ENCODE measurements around the gene KCNH5.
"Not testable (repeated sequence)": the region's sequence is repeated elsewhere in the genome, so short reads cannot be mapped to it uniquely, and the experiment has no call there.

KCNH5 gene

GRCh38 chr14:62844546-62844945 is 200.7 kb downstream of the KCNH5 start:
- DNase-seq (ENCODE audit: low read depth) = no peak
- TF ChIP-seq CTCF (conservative IDR thresholded peaks at IDR 0.05; ENCODE audit: control insufficient read depth, insufficient read depth, low read depth, low read length) = no peak
- H3K4me3 ChIP-seq (ENCODE audit: control insufficient read depth, low read depth, low read length) = no peak overlapping the region

DNA sequence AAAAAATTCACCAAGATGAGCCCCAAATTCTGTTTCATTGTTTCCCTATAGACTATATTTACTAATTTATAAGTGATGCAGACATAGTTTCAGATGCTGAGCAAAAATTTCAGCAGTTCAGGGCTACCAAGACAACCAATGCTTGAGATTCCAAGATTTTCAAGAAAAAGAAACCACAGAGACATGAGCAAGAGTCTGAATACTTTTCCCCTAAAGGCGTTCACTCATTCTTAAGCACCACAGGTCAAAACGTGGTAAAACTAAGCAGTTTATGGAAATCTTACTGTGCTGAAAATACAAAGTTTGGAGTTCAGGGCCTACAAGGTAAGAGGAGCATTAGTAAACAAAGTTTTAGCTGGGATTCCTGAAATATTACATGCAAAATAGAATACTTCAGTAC is 221.2 kb downstream of the KCNH5 start:
- TF ChIP-seq CTCF (conservative IDR thresholded peaks at IDR 0.05; ENCODE audit: control insufficient read depth, insufficient read depth, low read depth, low read length) = no peak
- no peak for DNase-seq (ENCODE audit: low read depth)
- H3K4me3 ChIP-seq (ENCODE audit: control insufficient read depth, low read depth, low read length) = no peak overlapping the region

DNA sequence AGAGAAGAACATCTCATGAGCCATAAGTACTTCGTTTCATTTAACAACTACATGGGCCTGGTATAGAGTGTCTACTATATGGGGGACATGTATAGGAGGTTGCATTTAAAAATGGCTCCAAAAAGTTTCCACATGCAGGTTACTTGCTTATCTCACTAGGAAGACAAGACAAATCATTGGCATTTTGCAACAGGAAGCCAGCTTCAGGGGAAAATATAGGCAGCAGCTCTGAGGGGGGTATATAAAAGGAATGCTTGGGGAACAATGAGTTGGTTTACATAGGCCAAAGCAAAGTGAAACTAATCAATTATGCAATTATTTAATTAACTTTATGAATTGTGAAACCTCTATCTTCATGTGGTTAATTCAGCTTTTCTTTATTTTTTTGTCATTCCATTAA is 225.3 kb downstream of the KCNH5 start:
- TF ChIP-seq CTCF (conservative IDR thresholded peaks at IDR 0.05; ENCODE audit: control insufficient read depth, insufficient read depth, low read depth, low read length) = no peak
- no peak for DNase-seq (ENCODE audit: low read depth)
- H3K4me3 ChIP-seq (ENCODE audit: control insufficient read depth, low read depth, low read length) = no peak overlapping the region

DNA sequence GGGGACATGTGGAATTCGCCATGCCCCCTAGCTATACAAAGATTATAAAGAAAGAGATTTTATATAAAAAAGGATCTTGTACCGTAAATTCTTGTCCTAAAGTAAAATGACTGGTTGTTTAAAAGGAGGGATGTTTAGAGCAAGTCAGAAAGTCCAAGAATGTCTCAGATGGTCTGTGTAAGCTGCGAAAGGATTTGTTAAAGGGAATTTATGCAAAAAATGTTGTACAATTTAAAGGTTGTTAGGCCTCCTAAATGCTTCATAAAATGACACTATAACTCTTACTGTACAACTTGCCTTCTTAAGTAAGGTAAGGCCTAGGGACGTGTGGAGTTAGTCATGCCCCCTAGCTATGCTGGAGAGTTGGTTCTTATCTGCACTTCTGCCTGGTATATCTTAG is 237.6 kb downstream of the KCNH5 start:
- no peak for TF ChIP-seq CTCF (conservative IDR thresholded peaks at IDR 0.05; ENCODE audit: control insufficient read depth, insufficient read depth, low read depth, low read length)

DNA sequence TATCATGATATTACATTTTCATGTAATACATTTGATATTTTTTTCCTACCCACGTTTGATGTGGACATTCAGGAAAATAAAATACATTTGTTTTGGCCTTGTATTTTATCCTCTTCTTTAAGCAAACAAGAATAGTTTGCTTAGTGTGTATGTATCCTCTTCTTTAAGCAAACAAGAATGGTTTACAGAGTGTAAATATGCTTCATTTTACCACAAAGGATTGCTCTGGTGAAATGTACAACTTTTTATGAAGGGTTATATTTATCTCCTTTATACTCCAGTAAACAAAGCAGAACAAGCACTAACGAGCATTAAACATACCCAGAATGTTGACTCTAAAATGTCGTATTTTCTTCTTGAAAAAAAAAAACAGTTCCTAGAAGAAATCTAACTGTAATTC is 244.7 kb downstream of the KCNH5 start:
- no peak for DNase-seq (ENCODE audit: low read depth)
- no peak for TF ChIP-seq CTCF (conservative IDR thresholded peaks at IDR 0.05; ENCODE audit: control insufficient read depth, insufficient read depth, low read depth, low read length)
- H3K4me3 ChIP-seq (ENCODE audit: control insufficient read depth, low read depth, low read length) = no peak overlapping the region

More for the DNA sequence above, 237.6 kb downstream of the KCNH5 start:
- H3K4me3 ChIP-seq (ENCODE audit: control insufficient read depth, low read depth, low read length) = no peak overlapping the region
- DNase-seq (ENCODE audit: low read depth) = no peak

GRCh38 chr14:62796431-62796830 is 248.8 kb downstream of the KCNH5 start:
- TF ChIP-seq CTCF (conservative IDR thresholded peaks at IDR 0.05; ENCODE audit: control insufficient read depth, insufficient read depth, low read depth, low read length) = no peak
- H3K4me3 ChIP-seq (ENCODE audit: control insufficient read depth, low read depth, low read length) = no peak overlapping the region
- DNase-seq (ENCODE audit: low read depth) = no peak

- TF ChIP-seq CTCF (conservative IDR thresholded peaks at IDR 0.05; ENCODE audit: control insufficient read depth, insufficient read depth, low read depth, low read length) = no peak
- DNase-seq (ENCODE audit: low read depth) = no peak
- H3K4me3 ChIP-seq (ENCODE audit: control insufficient read depth, low read depth, low read length) = no peak overlapping the region
These were observed 252.7 kb downstream of the KCNH5 start for GRCh38 chr14:62792578-62792977.

DNA sequence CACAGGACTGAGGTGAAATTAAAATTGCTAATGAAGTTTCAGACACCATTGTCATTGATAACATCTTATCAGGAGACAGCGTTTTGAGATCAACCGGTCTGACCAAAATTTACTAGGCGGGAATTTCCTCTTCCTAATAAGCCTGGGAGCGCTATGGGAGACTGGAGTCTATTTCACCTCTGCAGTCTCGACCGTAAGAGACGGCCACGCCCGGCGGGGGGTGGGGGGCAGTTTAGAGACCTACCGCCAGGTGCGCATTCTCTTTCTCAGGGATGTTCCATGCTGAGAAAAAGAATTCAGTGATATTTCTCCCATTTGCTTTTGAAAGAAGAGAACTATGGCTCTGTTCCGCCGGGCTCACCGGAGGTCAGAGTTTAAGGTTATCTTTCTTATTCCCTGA is 263.9 kb downstream of the KCNH5 start:
- DNase-seq (ENCODE audit: low read depth) = not testable (repeated sequence)

More for the DNA sequence above, 263.9 kb downstream of the KCNH5 start:
- H3K4me3 ChIP-seq (ENCODE audit: control insufficient read depth, low read depth, low read length) = not testable (repeated sequence)
